Body of pancreas (tissue), 4 donors: ENCODE data around the gene RGS16. TPM values are rescaled to one million over a fixed set of nuclear protein-coding genes. Genes with fewer than 3 reads are reported as not detected.

Experiments used
- ATAC-seq: fragments of 150-250 bp; one replicate; pipeline ENCODE4 v1.9.1; 2016
- DNase-seq, 4 donors: peaks; one replicate each; pipeline ENCODE4 v3.0.0-alpha.2; 2019
- H3K27ac ChIP-seq, 4 donors: fragments of 200-600 bp; sonication (generic); 1 replicate in 3 of 4; 2 replicates in 1 of 4; pipeline versions ENCODE4 v1.5.1 to v1.6.1; 2016 to 2019; ENCODE audit warnings: mild to moderate bottlenecking in 1 of 4, mixed read lengths in 1 of 4, moderate library complexity in 1 of 4
- H3K27me3 ChIP-seq, 2 donors: fragments of 200-600 bp; sonication (generic); one replicate each; pipeline ENCODE4 v1.6.0; 2016; ENCODE audit warnings: mild to moderate bottlenecking in 1 of 2
- H3K36me3 ChIP-seq, 2 donors: fragments of 200-600 bp; sonication (generic); replicated peaks in 1 of 2; 2 replicates each; pipeline ENCODE4 v1.5.1; 2016; ENCODE audit warnings: low read depth in 2 of 2; ENCODE audit not compliant: insufficient read depth in 1 of 2
- H3K4me1 ChIP-seq: fragments of 200-600 bp; sonication (generic); one replicate; pipeline ENCODE4 v1.6.0; 2016
- H3K4me3 ChIP-seq, 2 donors: fragments of 200-600 bp; sonication (generic); 1 replicate in 1 of 2; 2 replicates in 1 of 2; pipeline ENCODE4 v1.5.1; 2016 to 2019
- H3K9me3 ChIP-seq, 3 donors: fragments of 200-600 bp; sonication (generic); 1 replicate in 2 of 3; 2 replicates in 1 of 3; pipeline ENCODE4 v1.5.1; 2016
- CTCF ChIP-seq, 7 experiments: fragments of 450-650 bp in 4 of 7; fragments of 200-600 bp in 3 of 7; sonication (generic) in 3 of 7; IDR thresholded peaks; one replicate each; pipeline ENCODE4 v1.5.1; 2016 to 2019; ENCODE audit warnings: antibody characterized with exemption in 7 of 7
- POLR2A ChIP-seq, 3 donors: fragments of 450-650 bp; IDR thresholded peaks; one replicate each; pipeline ENCODE4 v1.6.1; 2016; ENCODE audit warnings: antibody characterized with exemption in 3 of 3, mild to moderate bottlenecking in 2 of 3
- WGBS, 2 donors: methylation state at CpG; one replicate each; pipeline ENCODE4 v1.1.5; 2017; 5-methylcytosine and 5-hydroxymethylcytosine counted together
- intact Hi-C: fragments of 100-400 bp; cut with DNase I; formaldehyde crosslinking; loops from one replicate; pipeline ENCODE4 v1.15.1; 2023
- total RNA-seq, 2 donors: library from RNA; depleted of rRNA; stranded (reverse); fragments of >200 nt; gene quantifications; one replicate each; pipeline ENCODE4 v1.1.0, GENCODE V29; 2016

RGS16 gene
- total RNA-seq, 2 donors from 2014 or later = 2.6 to 3.9 TPM

- 87 to 95% methylated on average over 11 of the region's 11 CpGs for WGBS, 2 donors
- Histone ChIP-seq H3K4me3 (no peak overlapping the region), H3K4me1 (peaks cover 22% of the 10 kb centered on the region), H3K9me3 (no peaks in the 10 kb centered on the region), H3K27me3 (no peaks in the 10 kb centered on the region), H3K36me3 (no peaks in the 10 kb centered on the region), H3K27ac (no peak overlapping the region)
- DNase-seq = no peak
- ATAC-seq = no peak
- no peak for TF ChIP-seq POLR2A (IDR thresholded peaks at IDR 0.05)
- no peak for TF ChIP-seq CTCF (IDR thresholded peaks at IDR 0.05)
- intact Hi-C loops = no loop called here
Measured at GRCh38 chr1:182586380-182586779, 17.8 kb downstream of the RGS16 start.

- TF ChIP-seq CTCF (IDR thresholded peaks at IDR 0.05) = no peak
- no peak for TF ChIP-seq POLR2A (IDR thresholded peaks at IDR 0.05)
Measured at GRCh38 chr1:182584746-182585145, 19.4 kb downstream of the RGS16 start.

GRCh38 chr1:182580736-182581135 is 23.5 kb downstream of the RGS16 start:
- DNase-seq (no peak), ATAC-seq (no peak)
- intact Hi-C loops = no loop called here
- no peaks in the 10 kb centered on the region for H3K9me3 ChIP-seq
- H3K36me3 ChIP-seq = peaks cover 9 to 13% of the 10 kb centered on the region in 2 donors
- H3K4me3 ChIP-seq = no peak overlapping the region
- WGBS, 2 donors = 84 to 89% methylated on average over 2 of the region's 2 CpGs
- no peaks in the 10 kb centered on the region for H3K27me3 ChIP-seq
- peaks cover 10% of the 10 kb centered on the region for H3K4me1 ChIP-seq
- no peak for TF ChIP-seq POLR2A (IDR thresholded peaks at IDR 0.05)
- TF ChIP-seq CTCF (IDR thresholded peaks at IDR 0.05) = no peak
- no peak overlapping the region for H3K27ac ChIP-seq

More at GRCh38 chr1:182584746-182585145, 19.4 kb downstream of the RGS16 start:
- H3K9me3 ChIP-seq = no peaks in the 10 kb centered on the region
- H3K4me1 ChIP-seq = peaks cover 22% of the 10 kb centered on the region
- intact Hi-C loops = no loop called here
- no peak overlapping the region for H3K27ac ChIP-seq
- no peak for DNase-seq
- H3K36me3 ChIP-seq = peaks cover 3 to 11% of the 10 kb centered on the region in 2 donors
- 96 to 97% methylated on average over 4 of the region's 4 CpGs for WGBS, 2 donors
- ATAC-seq = no peak
- H3K27me3 ChIP-seq = no peaks in the 10 kb centered on the region
- H3K4me3 ChIP-seq = no peak overlapping the region

- Histone ChIP-seq H3K9me3 (no peaks in the 10 kb centered on the region), H3K27me3 (no peaks in the 10 kb centered on the region), H3K36me3 (peaks cover 9 to 17% of the 10 kb centered on the region in 2 donors), H3K4me3 (no peak overlapping the region), H3K27ac (no peak overlapping the region), H3K4me1 (no peaks in the 10 kb centered on the region)
- intact Hi-C loops = no loop called here
- TF ChIP-seq CTCF (IDR thresholded peaks at IDR 0.05) = no peak
- no peak for TF ChIP-seq POLR2A (IDR thresholded peaks at IDR 0.05)
- ATAC-seq (no peak), DNase-seq (no peak)
- 67 to 78% methylated on average over 3 of the region's 3 CpGs for WGBS, 2 donors
Measured at GRCh38 chr1:182575540-182576149, 28.5 kb downstream of the RGS16 start.

GRCh38 chr1:182574156-182574555 is 30.0 kb downstream of the RGS16 start:
- ATAC-seq (no peak), DNase-seq (no peak)
- no peaks in the 10 kb centered on the region for H3K27me3 ChIP-seq
- WGBS, 2 donors = 90 to 94% methylated on average over 4 of the region's 4 CpGs
- no peak overlapping the region for H3K27ac ChIP-seq
- H3K9me3 ChIP-seq = no peaks in the 10 kb centered on the region
- peaks cover 0 to 7% of the 10 kb centered on the region in 2 donors for H3K36me3 ChIP-seq
- TF ChIP-seq CTCF (IDR thresholded peaks at IDR 0.05) = no peak
- TF ChIP-seq POLR2A (IDR thresholded peaks at IDR 0.05) = no peak
- no peak overlapping the region for H3K4me3 ChIP-seq
- H3K4me1 ChIP-seq = no peaks in the 10 kb centered on the region
- intact Hi-C loops = no loop called here
